CD4-positive, alpha-beta T cell treated with Interleukin-2 at 100 ng/mL for 4 hours (primary cell): ENCODE data around the gene TSPAN15.

ENCODE experiments used
- DNase-seq: peaks from one replicate; pipeline ENCODE4 v3.0.0-alpha.2; 2020; ENCODE audit warnings: low spot score

The TSPAN15 gene

DNA sequence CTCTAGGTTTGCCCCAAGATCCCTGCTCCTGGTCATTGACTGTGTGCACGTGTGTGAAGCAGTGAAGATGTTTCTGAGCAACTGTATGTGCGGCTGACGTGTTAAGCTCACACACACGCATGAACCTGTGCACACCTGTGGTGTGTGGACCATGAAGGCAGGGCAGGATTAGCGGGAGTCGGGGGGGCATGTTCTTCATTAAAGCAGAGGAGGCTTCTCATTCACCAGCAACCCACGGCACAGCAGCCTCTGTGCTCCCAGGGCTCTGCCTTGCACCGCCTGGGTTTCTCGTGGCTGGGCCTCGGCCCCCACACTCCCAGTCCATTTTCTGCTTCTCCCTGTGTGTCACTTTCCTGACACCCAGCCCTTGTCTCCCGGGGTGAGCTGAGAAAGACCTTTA is 33.7 kb upstream of the TSPAN15 start:
- no peak for DNase-seq

DNA sequence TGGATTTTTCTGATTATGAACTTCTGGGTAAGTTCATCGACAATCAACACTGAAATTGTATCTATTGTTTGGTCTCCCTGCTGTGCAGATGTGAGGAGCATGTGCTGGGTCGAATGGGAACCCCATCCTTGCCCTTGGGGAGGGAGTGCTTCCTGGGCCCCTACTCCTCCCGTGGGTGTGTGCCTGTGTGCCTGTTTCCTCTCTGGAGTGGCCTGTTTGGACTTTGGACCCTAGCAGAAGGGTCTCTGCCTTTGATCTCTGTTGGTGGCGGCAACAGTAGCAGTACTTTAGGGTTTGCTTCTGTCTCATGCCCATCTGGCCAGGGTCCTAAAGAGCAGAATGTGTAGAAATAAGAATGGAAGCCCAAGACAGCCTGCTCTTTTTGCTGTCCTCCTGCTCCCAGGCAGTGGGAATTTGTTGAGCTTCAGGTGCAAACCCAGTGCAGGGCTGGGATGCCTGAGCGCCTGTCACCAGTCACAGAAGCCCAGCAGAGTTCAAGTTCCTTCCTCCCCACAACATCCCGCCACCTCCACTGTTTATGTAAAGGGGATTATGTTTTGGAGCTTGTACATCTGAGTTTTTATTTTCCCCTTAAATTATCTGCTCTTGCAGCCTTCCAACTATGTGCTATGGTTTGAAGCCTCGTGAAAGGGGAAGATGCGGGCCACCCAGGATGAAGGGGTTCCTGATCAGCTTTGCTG is 33.1 kb upstream of the TSPAN15 start:
- DNase-seq: no peak

DNA sequence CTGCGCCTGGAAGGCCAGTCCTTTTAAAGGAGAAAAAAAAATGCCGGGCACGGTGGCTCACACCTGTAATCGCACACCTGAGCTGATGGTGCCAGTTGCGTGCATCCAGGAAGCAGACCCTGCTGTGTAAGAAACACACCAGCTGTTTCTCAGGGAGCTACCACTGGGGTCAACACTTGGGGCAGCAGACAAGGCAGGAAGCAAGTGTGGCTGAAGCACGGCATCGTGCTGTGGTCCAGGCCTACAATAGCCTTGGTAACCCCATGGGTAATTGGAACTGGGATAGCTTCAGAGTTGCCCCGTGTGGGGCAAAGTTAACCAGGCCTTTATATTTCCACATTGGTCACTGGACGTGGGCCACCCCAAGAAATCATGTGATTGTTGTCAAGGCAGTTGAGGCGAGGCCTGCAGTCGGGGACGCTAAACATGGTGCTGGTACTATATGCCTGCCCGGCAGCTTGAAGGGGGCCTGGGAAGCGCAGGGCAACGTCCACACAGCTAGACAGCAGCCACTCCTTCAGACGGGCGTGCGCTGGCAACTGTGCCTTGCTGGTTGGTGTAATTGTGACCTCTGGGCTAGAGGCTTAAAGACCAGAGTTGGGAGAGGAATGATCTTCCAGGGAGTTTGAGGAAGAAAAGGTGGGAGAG is 32.0 kb upstream of the TSPAN15 start:
- no peak for DNase-seq

DNA sequence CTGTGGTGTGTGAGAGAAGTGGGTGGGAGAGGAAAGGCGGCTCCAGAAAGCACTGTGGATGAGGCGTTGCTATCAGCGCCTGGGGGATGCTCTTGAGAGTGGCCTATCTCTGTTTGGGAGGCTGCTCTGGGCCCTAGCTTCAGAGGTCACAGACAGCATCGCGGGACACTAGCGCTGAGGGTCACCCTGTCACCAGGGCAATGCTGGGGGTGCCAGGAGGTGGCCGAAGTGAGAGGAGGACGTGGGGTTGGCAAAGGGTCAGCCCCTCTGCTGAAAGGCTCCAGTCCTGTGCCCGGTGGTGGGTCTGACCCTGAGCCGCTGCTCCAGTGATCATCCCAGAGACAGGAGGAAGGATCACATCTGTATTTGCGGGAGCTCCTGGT is 31.5 kb upstream of the TSPAN15 start:
- no peak for DNase-seq

DNA sequence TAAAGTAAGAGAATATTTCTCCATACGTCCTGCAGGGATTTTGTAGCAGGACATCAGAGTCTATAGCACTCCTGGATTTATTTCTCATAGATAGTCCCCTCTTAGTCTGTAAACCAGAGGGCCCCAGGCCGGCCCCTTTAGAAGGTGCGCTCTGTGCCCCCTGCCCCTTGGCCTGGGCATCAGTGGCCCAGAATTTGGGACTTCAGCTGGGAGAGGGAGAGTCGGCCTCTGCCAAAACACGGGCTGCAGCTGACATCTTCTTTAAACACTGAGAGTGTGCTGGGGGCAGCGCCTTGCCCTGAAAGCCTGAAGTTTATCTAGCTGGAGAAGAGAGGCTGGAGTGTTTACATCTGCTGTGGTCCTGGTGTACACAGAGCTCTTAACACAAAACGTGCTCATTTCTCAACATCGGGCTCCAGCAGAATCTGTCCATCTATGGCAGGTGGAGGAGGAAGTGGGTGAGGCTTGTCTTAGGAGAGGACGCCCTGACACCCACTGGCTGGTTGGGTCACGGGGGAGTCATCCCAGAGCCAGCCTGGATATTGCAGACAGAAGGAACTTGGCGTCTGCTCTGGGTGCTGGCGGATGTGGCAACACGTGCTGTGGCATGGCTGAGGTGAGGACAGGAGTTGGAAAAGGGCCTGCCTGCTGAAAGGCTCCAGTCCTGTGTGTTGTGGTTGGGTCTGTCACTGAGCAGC is 29.5 kb upstream of the TSPAN15 start:
- no peak for DNase-seq

DNA sequence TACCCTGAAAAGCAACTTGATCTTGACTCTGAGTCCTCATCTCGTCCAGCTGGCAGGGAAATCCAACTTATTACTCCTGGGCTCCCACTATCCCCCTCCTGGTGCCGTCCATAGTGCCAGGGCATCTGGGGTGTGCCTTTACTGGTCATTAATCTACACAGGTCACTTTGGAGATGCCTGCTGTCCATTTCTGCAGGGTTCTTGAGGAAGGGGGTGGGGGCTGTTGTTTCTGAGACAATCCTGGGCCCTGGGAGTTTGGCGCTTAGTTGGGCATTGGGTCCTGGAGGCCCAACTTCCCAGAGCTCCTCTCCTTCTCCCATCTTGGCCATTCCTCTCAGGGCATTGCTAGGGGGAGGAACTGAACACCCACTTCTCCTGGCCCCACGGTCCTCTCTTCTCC is 28.6 kb upstream of the TSPAN15 start:
- no peak for DNase-seq

DNA sequence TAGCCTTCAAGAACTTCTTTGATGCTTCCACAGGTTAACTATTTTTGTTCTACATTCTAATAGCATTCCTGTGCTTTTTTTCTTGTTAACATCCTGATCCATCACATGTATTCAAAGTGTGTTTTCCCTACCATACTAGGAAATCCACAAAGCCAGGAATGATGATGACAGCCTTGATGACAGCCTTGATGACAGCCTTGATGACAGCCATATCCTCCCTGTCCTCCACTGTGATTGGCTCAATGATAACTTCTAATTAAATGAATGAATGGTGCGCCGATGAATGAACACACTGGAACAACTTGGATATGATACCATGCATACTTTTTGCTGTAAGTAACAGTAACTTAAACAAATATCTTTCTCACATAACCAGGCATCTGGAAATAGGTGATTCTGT is 26.2 kb upstream of the TSPAN15 start:
- no peak for DNase-seq

DNA sequence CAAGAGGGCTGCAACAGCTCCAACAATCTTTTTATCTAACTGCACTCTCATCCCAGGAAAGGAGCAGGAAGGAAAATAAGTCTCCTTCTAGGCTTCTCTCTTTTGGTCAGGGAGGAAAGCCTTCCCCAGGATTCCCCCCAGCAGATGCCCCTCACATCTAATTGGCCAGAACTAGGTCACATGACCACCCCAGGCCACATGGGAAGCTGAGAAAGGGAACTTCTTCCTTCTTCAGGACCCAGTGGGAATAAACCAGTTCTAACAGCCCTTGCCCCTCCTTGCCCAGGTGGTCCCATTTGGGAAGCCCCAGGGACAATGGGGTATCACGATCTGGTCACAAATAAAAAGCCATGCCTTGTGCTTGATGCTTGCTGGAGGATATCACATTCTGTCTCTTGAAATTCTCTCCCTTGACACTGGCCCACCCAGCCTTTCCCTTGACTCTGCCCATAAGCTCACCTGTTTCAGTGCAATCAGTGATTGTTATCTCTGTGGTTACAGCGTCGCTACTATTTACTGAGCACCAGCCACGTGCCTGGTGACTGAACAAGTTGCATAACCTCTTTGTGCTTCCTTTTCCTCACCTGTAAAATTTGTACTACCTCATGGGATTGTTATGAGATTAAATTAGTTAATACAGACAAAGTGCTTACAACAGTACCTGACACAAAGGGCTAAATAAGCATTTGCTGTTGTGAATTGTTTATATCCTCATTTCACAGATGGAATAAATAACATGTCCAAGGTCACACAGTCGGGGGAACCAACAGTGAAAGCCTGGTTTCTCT is 25.6 kb upstream of the TSPAN15 start:
- peak; percentile 66 for DNase-seq

DNA sequence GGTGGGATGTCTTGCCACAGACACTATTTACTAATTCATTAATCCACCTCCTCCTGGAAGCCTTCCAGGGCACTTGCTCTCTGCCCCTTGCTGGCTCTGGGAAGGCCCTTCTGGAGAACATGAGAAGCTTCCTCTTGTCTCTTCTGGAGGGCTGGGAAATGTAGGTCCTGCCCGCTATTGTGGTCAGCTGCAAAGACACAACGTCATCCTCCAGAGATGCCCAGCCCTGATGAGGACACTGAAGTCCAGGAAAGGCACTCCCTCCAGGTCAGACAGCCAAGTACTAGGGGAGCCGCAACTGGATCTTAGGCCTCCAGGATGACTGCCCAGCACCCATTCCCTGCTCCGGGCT is 24.9 kb upstream of the TSPAN15 start:
- no peak for DNase-seq

DNA sequence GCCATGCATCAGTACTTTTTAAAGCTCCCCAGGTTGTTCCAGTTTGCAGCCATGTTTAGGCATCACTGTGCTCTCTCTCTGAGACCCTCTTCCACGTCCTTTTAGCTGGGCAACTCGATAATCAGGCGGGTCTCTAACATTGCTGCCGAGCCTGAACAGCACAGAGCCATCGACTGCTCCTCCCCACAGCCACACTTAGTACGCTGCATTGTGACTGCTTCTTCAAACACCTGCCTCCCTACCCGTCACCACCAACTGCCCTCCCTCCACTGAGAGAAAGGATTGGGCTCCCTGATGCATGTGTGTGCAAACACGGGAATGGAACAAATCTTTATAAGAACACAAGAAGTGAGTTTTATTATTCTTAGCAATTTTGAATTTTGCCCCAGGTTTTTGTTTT is 23.1 kb upstream of the TSPAN15 start:
- no peak for DNase-seq

DNA sequence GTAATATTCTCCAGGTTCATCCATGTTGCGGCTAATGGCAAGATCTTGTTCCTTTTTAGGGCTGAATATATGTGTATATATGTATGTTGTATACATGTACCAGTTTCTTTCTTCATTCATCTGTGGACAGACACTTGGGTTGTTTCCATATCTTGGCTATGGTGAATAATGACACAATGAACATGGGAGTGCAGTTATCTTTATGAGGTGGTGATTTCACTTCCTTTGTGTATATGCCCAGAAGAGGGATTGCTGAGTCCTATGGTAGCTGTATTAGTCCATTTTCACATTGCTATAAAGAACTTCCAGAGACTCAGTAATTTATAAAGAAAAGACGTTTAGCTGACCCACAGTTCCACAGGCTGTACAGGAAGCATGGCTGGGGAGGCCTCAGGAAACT is 17.1 kb upstream of the TSPAN15 start:
- no peak for DNase-seq

DNA sequence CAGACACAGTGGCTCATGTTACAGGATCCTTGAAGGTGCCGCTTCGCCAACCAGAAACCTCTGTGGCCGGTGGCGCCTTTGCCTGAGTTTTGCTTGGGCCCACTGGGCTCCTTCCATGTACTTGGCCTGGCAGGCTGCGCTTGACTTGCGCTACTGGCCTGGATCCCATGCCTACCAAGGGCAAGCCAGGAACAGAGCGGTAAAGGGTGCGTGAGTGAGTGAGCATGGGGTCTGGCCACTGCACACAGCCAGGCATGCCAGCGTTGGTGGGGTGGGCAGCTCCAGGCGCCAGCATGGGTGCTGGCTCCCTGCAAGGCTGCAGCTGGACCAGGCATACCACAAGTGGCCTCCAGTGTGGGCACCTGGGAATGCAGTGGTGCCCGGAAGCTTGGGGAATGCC is 16.3 kb upstream of the TSPAN15 start:
- DNase-seq: no peak

DNA sequence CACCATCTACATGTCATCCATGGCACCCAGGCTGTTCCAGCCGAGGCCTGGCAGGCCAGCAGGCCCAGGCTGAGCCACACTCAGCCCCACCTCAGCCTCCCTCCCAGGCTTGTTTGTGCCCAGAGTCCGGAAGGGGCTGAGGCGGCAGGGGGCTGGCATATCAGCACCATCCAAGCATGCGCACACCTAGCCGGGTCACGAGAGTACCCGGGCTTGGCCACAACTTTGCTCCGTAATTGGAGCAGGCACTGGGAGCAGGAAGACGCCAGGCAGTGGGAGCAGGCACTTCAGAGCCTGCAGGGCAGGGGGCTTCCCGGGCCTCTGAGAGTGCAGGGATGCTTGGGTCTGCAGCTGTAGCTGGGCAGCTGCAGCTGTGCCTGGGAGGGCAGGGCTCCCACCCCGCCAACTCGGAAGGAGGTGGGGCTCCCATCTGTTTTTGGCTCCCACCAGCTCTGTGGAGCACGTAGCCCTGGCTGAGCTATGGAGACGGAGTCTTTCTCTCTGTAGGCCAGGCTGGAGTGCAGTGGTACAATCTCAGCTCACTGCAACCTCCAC is 15.2 kb upstream of the TSPAN15 start:
- no peak for DNase-seq

DNA sequence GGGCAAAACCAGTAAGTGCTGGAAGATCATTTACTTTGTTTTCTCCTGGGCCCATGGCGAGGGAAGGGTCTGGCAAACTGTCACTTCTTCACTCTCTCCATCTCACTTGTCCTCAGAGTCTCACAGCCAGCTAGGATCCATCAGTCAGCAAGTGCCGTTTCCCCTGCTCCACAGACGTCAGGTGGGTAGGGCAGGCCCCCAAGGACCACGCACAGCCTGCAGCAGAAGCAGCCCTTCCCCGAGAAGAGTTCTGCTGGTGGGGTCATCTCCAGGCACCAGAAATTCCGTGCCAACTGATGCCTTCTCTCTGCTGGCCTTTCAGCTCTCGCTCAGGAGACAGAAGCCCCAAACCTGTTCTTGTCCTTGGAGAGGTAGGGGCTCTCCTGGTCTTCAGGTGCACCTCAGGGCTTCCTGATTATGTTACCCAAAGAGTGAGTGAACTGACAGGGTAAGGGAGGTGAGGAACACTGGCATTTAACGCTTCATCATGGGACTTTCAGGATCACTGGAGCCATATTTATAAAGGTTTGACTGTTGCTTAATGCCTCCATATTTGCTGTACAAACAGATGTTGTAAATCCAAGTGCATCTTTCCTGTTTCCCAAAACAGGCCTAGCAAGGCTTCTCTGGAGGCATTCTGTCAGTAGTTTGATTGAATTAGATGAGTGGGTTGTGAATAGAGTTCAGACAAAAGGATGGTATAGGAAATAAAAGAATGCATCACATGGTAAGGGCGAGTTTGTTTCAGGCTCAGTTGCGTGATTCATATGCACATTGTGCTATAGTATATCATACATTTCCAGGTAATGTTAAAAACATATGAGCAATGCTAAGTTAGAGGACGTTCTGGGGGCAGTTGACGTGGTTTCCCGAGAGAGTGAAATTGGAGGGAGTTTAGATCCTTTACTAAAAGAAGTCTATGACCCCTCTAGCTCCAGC is 13.7 kb upstream of the TSPAN15 start:
- no peak for DNase-seq

DNA sequence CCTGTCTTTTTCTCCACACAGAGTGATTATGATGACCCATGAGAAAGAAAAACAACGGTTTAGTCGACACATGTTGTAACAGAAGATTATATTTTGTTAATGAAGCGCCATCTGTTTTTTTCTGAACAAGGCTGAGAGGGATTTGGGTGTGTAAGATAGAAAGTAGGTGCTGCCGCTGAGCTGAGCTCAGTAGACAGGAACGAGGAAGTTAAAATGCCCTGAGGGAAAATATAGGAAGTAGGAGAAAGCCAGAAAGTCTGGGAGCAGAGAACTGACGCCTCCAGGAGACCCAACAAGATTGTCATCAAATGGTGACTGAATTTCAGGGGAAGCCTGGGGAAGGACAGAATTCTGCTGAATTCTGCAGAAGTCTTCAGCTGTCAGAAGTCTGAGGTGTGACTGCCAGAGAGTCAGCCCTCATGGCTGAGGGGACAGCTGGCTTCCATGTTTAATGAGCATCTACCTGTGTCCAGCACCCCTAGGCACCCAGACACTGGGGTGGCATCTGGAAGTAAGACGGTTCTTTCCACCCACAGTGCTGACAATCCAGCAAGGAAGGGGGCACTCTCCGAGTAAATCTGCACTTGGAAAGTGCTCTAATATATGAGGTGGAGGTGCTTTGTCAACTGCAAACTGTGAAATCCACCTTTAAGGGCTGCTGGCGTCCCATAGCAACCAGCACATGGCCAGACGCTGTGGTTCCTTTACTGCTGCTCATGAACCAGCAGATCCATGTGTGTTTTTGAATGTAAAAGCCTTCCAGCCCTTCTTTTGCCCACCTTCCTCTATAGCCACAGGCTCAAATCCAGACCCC is 12.5 kb upstream of the TSPAN15 start:
- DNase-seq: no peak

DNA sequence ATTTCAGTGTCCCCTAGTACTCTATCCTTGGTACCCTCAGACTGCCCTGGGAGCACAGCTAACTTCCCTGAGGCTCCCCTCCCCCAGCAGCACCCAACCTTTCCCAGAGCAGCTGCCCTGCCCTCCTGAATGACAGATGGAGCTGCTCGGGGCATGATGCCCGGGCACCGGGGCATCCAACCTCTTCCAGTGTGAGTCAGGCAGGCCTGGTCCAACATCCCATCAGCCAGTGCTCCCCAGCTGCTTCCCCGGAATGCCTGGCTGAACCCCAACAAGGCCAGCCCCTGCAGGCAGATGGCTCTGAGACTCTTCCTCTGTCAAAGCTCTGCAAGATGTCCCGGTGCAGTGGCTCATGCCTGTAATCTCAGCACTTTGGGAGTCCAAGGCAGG is 11.9 kb upstream of the TSPAN15 start:
- DNase-seq: no peak

DNA sequence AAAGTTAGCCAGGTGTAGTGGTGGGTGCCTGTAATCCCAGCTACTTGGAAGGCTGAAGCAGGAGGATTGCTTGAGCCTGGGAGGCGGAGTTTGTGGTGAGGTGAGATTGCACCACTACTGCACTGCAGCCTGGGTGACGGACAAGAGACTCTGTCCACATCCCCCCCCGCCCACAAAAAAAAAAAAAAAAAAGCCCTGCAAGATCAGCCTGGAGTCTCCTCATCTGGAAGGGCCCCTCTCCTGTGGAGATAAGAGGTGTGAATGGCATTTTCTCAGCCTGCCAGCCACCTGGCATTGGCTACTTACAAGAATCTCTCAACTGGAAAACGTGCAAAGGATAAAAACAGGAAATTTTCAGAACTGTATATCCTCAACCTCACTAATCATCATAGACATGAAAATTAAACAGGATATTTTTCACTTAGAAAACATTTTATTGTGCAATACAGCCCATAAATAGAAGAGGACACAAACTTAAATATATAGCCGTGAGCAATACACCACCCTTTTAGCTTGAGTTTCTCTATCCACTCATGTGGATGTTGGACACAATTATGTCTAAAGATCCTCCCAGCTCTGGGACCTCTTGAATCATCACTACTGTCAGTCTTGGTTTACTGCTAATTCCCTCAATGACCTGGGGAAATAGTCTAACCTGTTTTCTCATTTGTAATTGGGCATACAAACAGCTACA is 11.3 kb upstream of the TSPAN15 start:
- DNase-seq: no peak

DNA sequence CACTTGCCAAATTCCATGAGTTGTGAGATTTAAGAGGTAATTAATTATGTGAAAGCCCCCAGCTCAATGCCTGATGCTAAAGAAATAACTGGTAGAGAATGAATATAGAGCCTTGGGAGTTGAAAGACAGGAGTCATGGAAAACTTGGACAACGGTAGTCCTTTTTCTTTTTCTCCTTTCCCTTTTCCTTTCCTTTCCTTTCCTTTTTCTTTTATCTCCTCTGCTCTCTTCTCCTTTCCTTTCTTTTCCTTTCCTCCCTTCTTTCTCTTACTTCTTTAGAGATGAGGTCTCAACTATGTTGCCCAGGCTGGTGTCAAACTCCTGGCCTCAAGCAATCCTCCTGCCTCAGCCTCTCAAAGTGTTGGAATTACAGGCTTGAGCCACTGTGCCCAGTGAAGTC is 7.9 kb upstream of the TSPAN15 start:
- DNase-seq: no peak

DNA sequence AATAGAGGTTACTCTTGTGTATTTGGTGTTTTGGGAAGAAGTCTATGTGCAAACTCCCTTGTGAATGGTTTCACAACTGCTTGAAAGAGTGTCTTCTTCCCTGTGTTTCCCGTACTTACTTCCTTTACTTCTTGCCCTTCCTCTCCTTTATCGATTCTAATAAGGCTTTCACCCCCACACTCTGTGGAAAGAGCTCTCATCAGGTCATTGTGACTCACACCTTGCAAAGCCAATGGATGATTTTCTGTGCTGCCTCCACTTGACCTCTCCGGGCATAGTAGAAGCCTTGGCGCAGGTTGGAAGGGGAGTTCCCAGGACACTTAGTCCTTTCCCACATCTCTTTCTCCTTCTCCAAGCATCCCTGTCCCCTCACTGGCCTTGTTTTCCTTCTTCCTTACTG is 6.2 kb upstream of the TSPAN15 start:
- no peak for DNase-seq

DNA sequence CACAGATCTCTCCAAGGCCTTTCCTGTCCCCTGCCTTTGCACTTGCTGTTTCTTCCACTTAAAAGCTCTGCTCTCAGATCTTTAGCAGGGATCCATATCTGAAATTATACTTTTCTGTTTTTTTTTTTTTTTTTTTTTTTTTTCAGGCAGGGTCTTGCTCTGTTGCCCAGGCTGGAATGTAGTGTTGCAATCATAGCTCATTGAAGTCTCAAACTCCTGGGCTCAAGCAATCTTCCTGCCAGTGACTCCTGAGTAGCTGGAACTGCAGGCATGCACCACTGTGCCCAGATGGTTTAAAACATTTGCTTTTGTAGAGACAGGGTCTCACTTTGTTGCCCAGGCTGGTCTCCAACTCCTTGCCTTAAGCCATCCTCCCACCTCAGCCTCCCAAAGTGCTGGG is 5.0 kb upstream of the TSPAN15 start:
- no peak for DNase-seq
